Glutamatergic neuron (in vitro differentiated cells): ENCODE data around the gene APMAP. TPM values are rescaled to one million over a fixed set of nuclear protein-coding genes. Genes with fewer than 3 reads are reported as not detected.

Source experiments
- DNase-seq: peaks from one replicate; pipeline ENCODE4 v3.0.0; 2022
- H3K27ac Mint-ChIP-seq: one replicate; pipeline ENCODE4 v1.8.0; 2020; ENCODE audit warnings: mild to moderate bottlenecking, mixed read lengths, inconsistent platforms; ENCODE audit not compliant: unreplicated experiment
- H3K27me3 Mint-ChIP-seq: one replicate; pipeline ENCODE4 v1.8.0; 2020; ENCODE audit warnings: mild to moderate bottlenecking, moderate library complexity, mixed read lengths, inconsistent platforms; ENCODE audit not compliant: unreplicated experiment
- H3K36me3 Mint-ChIP-seq: one replicate; pipeline ENCODE4 v1.8.0; 2020; ENCODE audit warnings: mild to moderate bottlenecking, mixed read lengths, inconsistent platforms; ENCODE audit not compliant: unreplicated experiment
- H3K4me1 Mint-ChIP-seq: one replicate; pipeline ENCODE4 v1.8.0; 2020; ENCODE audit warnings: mild to moderate bottlenecking, low read depth, mixed read lengths, inconsistent platforms; ENCODE audit not compliant: unreplicated experiment
- H3K4me3 Mint-ChIP-seq: one replicate; pipeline ENCODE4 v1.8.0; 2020; ENCODE audit warnings: mild to moderate bottlenecking, mixed read lengths, inconsistent platforms; ENCODE audit not compliant: unreplicated experiment
- H3K9me3 Mint-ChIP-seq: one replicate; pipeline ENCODE4 v1.8.0; 2020; ENCODE audit warnings: mild to moderate bottlenecking, moderate library complexity, mixed read lengths, inconsistent platforms; ENCODE audit not compliant: unreplicated experiment
- CTCF ChIP-seq: fragments of 200-600 bp; sonication (generic); IDR thresholded peaks from one replicate; pipeline ENCODE4 v1.5.0; 2021; ENCODE audit not compliant: partially characterized antibody, unreplicated experiment
- total RNA-seq: library from RNA; stranded (reverse); fragmentation: NEBNext Ultra II Directional; extraction: Animal tissue kit (Norgen Biotek cat#: 25700); gene quantifications from one replicate; pipeline ENCODE4 v1.2.1, GENCODE V29; 2021; ENCODE audit not compliant: unreplicated experiment

APMAP gene
- total RNA-seq, 1 donor from 2014 or later, result 218 TPM

DNA sequence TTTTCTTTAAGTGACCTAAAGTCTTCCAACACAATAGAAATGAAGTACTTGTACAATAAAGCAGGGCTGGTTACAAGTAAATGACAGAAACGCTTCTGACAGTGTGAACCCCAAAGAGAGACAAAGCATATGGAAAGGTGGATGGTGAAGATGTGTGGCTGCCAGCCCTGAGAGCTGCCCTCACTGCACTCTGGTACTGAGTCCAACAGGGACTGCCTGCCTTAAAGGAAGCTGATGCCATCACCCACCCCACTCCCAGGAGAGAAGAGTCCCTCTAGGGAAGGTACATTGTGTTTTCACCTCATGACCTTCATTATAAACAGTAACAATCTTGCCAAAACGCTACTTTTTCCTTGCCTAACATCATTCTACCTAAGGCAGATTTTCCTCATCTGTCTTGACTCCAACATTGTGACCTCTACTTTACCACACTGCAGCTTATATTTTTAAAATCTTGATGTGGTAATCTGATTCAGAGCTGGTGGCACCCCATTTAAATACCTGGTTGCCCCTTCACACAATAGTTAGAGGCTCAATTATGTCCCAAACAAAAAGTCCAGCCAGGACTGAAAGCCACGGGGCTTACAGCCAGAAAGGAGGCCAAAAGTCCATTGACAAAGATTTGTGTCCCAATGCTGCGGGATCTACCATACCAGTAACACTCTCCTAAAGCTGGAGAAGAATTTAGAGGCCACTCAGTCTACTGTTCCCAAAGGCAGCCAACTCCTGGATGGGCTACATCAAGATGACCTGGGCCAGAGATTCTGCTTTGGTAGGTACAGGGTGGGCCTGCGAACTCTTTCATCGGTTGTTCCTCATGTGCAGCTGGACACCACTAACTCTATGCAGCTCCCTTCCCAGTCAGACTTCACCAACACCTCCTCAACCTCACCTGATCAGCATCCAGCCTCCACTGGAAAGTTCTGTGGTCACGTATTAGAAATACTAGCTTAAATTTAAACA, 4.4 kb downstream of the APMAP start:
- Mint-ChIP-seq H3K4me1 (peaks cover 42% of the 10 kb centered on the region), H3K9me3 (peaks cover 7% of the 10 kb centered on the region), H3K4me3 (peak overlapping the region; percentile 31), H3K27me3 (no peaks in the 10 kb centered on the region), H3K36me3 (no peaks in the 10 kb centered on the region), H3K27ac (no peak overlapping the region)
- no peak for DNase-seq
- no peak for TF ChIP-seq CTCF

DNA sequence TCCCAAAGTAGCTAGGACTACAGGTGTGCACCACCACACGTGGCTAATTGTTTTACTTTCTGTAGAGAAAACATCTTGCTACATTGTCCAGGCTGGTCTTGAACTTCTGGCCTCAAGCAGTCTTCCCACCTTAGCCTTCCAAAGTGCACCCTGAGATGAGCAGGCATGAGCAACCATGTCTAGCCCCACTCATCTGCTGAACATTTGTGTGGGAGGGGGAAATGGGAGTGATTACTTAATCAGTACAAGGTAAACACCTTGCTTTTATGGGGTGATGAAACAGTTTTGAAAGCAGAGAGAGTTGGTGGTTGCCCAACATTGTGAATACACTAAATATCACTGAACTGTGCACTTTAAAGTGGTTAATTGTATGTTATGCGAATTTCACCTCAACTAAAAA, 5.3 kb downstream of the APMAP start:
- Mint-ChIP-seq H3K27ac (no peak overlapping the region), H3K4me1 (peaks cover 42% of the 10 kb centered on the region), H3K36me3 (peaks cover 4% of the 10 kb centered on the region), H3K9me3 (peaks cover 10% of the 10 kb centered on the region), H3K4me3 (no peak overlapping the region), H3K27me3 (peaks cover 2% of the 10 kb centered on the region)
- no peak for TF ChIP-seq CTCF
- DNase-seq, result no peak

- Mint-ChIP-seq H3K27me3 (peaks cover 2% of the 10 kb centered on the region), H3K4me3 (no peak overlapping the region), H3K36me3 (peaks cover 7% of the 10 kb centered on the region), H3K27ac (no peak overlapping the region), H3K4me1 (peaks cover 42% of the 10 kb centered on the region), H3K9me3 (peaks cover 8% of the 10 kb centered on the region)
- TF ChIP-seq CTCF, result no peak
- no peak for DNase-seq
These were observed 6.0 kb downstream of the APMAP start for GRCh38 chr20:24986436-24987015.

DNA sequence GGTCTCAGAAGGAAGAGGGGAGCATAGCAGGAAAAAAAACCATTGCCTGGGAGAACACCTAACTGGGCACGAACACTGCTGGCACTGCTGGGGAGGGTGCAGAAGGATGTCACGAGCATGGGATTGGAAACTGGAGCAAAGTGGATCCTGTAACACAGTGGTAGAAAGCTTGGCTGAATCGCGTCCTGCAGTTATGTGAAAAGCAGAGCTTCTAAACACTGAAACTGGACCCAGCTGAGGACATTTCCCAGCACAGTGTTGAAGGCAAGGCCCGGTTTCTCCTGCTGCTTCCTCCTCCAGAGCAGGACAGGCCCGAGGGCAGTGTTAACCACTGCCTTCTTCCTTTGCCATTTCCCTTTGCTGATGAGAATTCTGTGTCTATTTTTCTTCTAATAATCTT, 6.7 kb downstream of the APMAP start:
- Mint-ChIP-seq H3K4me3 (no peak overlapping the region), H3K4me1 (peaks cover 38% of the 10 kb centered on the region), H3K27ac (no peak overlapping the region), H3K27me3 (peaks cover 2% of the 10 kb centered on the region), H3K9me3 (peaks cover 9% of the 10 kb centered on the region), H3K36me3 (peaks cover 14% of the 10 kb centered on the region)
- no peak for DNase-seq
- no peak for TF ChIP-seq CTCF
